IPS-NIHi7 (cell line): ENCODE measurements around the gene MAP2.

Source experiments
- DNase-seq: peaks from one replicate; pipeline ENCODE4 v3.0.0; 2012; ENCODE audit warnings: mixed read lengths; ENCODE audit errors: extremely low spot score

The MAP2 gene

DNA sequence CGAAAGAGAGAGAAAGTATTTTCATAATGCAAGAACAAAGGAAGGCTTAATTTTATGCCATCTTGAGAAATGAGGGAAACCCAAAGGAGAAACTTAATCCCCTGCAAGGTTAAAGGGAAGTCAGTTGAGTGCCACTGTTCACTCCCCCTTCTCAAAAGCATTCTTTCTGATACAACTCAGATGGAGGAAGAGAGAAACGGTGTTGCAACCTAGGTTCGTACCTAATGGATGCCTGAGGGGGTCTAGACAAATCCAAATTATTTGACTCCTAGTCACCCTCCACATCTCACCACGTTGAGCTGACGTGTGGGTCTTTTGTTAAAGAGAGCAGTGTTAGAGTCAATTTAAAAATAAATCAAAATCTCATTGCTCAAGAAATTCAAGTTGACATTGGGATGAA is 295.2 kb downstream of the MAP2 start:
- DNase-seq = no peak

DNA sequence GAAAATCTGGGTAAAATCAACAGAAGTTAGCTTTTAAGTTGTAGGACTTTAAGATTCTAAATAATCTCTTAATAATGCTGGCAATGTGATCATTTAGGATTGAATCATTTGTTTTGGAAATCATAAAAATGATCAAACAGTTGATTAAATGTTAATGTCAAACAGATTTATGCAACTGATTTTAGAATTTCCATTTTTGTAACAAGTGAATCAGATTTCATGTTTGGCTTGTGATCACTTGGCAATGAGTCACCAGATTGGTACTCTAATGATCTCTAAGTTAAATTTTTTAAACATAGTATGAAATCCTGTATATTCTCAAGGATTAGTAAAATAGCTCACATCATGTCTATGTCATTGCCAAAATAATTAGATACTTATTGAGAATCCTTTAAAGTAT is 297.6 kb downstream of the MAP2 start:
- DNase-seq = no peak

DNA sequence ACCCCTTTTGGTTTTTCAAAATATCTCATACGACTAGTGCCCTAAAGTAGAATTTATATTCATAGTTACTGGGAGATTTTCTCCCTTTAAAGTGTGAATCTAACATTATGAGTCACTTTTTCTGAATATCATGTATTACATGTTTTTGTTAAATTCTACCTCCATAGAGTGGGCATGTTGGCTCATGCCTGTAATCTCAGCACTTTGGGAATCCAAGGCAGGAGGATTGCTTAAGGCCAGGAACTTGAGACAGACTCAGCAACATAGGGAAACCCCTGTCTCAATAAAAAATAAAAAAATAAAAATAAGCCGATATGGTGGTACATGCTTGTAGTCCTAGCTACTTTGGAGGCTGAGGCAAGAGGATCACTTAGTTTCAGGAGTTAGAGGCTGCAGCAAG is 302.5 kb downstream of the MAP2 start:
- no peak for DNase-seq

DNA sequence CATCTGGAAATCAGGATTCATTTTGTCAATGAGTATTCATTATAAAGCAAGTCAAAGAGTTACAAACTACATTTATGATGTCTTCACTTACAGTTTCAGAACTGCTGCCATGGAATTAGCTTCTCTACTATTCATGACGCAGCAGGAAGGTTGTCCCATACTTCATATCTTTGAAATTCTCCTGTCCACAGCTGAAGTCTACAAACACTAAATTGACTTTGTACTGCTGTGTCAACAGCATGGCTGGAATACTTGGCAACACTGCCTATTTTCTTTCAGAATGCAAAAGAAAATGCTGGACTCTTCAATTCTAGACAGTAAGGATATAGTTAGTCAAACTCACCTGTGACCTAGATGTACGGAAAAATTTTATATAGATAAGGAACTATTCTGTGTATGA is 303.2 kb downstream of the MAP2 start:
- no peak for DNase-seq

DNA sequence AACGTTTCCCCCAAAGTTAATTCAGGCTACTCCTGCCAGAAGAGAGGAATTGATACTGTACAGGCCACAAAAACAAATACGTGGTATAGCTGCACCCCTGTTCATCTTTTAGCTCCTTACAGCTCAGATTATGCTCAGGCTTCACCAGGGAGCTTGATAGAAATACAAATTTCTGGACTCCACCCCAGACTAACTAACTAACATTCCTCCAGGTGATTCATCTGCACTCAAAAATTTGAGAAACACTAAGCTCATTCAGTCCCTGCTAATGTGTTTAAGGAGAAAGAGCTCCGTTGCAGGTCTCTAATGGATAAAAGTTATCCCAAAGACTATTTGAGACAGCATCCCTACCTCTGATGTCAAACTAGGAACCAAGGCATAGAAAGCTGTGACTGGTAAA is 311.0 kb downstream of the MAP2 start:
- no peak for DNase-seq

DNA sequence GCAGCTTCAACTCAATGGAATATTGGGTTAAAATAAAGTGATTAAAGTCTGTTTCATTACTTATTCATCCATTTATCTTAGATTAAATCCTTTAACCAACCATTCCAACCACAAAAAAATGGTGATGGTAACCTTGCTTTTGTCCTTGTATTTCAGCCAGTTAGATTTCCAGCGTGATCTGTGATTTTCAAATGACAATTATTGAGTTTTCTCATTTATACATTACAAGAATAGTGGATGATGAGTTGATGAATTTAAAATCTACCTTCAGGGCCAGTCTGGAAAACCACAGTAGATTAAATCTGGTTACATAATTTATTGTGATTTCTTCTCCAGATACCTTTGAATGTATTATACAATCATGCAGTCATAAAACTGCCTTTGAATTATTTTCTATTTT is 318.1 kb downstream of the MAP2 start:
- no peak for DNase-seq

DNA sequence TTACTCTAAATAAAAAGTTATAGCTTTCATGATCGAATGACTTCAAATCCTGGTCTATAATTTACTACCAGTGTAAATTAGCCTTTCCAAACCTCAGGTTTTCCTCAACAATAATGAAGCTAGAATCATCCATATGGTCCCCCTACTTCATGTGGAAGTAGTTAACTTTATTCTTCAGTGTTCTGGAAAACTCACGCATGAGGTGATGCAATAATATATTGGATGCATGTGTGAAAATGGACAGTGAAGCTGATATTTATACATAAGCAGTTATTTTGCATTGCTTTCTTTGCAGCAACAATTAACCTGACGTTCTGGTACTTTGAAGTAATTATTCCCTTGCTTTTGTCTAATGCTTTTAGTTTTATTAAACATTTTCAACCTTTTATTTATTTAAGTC is 329.2 kb downstream of the MAP2 start:
- DNase-seq = no peak

DNA sequence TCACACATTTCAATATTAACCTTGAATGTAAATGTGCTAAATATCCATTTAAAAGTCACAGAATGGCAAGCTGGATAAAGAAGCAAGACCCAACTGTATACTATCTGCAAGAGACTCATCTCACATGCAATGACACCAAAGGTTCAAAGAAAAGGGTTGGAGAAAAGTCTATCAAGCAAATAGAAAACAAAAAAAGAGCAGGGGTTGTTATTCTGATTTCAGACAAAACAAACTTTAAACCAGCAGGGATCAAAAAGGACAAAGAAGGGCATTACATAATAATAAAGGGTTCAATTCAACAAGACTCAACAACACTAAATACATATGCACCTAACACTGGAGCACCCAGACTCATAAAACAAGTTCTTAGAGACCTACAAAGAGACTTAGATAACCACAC is 333.3 kb downstream of the MAP2 start:
- DNase-seq = no peak

DNA sequence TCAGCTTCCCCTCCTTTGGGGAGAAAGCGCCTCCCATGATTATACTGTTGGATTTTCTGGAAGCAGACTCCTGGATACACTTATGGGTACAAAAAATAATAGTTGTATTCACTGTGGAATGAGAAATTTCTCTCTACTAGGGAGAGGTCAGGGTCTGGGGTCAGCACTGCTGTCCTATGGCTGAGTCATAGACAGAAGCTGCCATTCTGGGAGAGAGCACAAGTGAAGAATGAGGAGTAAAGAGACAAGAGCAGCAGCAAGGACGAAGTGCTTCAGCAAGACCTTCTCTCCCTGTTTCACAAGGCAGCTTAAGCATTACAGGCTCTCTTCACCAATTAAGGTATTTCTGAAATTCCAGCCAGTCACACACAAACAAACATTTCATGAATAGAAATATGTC is 337.7 kb downstream of the MAP2 start:
- DNase-seq = no peak

DNA sequence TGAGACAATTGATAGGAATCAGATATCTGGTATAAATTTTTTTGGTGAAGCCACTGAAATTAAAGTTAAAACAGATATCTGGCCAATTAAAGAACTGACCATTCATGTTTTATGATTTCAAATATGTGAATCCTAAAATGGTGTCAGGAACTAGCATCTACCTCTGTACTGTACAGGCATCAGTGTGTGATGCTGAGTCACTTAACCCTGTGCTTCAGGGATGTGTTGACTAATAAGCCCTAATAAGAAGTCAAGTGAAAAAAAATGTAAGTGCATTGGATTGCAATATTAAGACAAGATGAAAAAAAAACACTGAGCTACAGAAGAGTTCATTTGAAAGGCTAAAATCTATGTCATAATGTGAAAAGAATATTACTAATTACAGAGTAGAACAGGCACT is 338.7 kb downstream of the MAP2 start:
- no peak for DNase-seq

DNA sequence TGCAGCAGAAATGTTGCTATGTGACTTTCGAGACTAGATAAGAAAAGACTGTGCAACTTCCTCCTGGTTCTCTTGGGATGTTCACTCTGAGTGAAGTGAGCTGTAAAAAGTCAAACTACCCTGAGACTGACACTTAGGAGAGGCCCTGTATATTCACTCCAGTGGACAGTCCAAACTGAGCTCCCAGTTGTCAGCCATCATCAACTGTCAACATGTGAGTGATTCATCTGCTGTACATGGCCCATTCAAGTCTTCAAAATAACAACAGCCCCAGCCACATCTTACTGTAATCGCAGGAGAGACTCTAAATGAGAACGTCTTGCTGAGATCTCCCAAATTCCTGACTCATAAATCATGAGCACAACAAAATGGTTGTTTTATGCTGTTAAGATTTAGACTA is 339.3 kb downstream of the MAP2 start:
- DNase-seq = no peak

DNA sequence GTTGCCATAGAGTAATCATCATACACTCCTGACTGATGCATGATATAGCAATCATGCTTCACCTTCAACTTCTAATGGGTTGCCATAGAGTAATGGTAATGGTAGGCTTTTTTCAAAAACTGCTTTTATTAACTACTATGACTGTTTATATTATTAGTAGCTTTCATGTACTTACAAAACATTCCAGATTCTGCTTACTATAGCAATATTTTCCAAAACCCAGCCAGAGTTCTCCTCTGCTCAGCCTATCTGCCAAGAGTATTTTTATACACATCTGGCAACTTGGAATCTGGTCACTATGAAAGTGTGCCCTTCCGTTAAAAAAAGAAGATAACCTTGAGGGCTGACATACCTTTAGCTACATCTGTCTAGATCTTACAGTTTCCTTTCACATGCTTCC is 342.8 kb downstream of the MAP2 start:
- DNase-seq = no peak

DNA sequence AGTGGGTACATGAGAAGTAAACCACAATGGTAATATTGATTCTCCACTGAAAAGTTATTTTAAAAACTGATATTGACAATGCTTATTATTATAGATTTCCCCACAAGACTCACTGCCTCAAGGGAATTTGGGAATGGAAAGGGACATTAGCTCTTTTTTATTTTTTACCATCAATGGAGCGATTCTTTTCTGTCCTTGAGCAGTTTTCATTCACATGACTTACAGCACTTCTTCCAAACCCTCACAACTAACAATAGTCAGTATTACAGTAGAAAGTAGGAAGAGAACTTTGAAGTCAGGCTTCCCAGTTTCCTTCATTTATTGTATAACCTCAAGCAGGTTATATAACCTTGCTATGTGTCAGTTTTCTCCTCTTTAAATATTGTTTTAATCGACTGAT is 343.5 kb downstream of the MAP2 start:
- no peak for DNase-seq

DNA sequence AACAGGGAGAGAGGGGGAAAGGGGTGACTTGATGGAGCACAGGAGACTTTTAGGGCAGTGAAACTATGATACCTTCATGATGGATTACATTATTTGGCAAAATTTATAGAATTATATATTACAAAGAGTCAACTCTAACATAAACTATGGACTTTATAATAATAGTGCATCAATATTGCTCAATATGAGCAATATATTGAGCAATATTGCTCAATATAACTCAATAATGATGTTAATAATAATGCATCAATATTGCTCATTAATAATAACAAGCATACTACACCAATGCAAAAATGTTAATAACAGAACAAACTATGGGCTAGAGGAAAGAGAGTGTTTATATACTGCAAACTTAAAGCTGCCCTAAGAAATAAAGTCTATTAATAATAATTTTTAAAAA is 344.7 kb downstream of the MAP2 start:
- no peak for DNase-seq

DNA sequence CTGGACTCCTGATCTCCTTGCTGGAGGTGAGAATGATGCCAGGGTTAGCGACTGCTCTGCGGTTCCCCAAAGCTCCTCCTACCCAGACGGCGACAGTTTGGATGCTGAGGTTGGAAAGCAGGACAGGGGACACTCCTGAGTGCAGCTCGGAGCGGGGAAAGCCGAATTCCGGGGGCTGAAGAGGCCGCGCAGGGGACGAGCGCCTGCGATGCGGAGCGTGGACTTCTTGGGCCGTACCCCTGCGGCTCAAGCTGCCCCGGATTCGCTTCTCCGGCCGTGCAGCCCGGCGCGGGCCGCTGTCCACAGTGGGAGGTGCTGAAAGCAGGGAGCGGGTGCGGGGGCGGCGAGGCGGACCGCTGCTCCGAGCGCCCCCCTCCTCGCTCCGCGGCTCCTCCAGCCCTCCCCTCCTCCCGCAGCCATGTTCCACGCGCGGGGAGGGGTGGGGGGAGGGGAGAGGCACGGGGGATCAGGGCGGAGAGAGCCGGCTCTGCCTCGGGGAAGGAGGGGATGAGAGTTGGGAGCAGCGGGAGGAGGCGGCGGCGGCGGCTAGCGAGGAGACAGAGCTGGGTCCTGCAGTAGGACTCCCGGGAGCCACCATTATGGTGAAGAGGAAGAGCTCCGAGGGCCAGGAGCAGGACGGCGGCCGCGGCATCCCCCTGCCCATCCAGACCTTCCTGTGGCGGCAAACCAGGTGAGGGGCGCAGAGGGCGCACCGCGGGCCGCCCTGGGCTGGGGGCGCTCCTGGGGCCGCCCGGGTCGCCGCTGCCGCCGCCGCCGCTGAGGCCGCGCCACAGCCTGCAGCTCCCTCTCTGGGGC is 347.8 kb downstream of the MAP2 start, which contains the start of gene UNC80:
Gene UNC80, plus strand, starts transcription at position 359 of the 816 bp plus-strand sequence. Its CDS starts 241 bp downstream, at position 600.
- DNase-seq = peak; percentile 94

DNA sequence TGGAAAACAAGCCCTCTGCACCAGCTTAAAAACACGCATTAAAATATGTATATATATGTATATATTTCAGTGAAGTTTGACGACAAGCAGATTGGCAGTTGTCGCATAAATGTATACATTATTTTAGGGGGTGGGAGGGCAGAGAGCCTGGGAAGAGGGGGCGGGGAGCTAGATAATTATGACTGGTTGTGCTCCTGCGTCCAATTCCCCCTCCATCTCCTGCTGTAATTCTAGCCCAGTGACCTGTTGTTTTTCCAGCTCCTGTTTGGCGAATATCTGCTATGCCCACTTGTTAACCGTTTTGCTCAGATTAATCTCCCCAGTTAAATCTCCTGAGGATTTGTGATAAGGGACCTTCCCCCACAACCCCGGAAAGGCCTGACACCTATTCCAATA is 348.4 kb downstream of the MAP2 start:
- DNase-seq = peak; percentile 18

DNA sequence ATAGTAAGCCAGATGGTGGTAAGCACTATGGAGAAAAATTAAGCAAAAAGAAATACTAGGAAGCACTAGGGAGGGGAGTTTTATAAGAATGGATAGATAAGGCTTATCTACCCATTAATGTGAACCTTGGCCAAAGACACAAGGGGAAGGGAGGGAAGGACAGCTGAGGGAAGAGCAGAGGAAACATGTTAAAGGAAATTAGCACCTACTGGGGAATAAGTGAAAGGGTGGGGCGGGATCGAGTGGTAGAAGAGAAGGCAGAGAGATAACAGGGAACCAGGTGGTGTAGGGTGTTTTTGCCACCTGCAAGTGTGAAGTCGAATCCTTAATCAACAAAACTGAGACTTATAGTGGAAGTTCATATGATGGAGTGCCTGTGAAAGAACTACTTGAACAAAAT is 349.5 kb downstream of the MAP2 start:
- peak; percentile 23 for DNase-seq
